GM21360 (cell line): ENCODE data around the gene LHCGR.
"Not testable (repeated sequence)": the region's sequence is repeated elsewhere in the genome, so short reads cannot be mapped to it uniquely, and the experiment has no call there.

Experiments
- ATAC-seq: cut with Tn5 transposase; IDR thresholded peaks from one replicate; pipeline ENCODE4 v1.9.1; 2021; ENCODE audit warnings: mild to moderate bottlenecking, moderate library complexity; ENCODE audit not compliant: unreplicated experiment

The LHCGR gene

GRCh38 chr2:48747319-48747718 is 8.2 kb downstream of the LHCGR start:
- no peak for ATAC-seq

GRCh38 chr2:48739236-48739635 is 16.3 kb downstream of the LHCGR start:
- ATAC-seq = not testable (repeated sequence)

- no peak for ATAC-seq
These were observed 16.7 kb downstream of the LHCGR start for GRCh38 chr2:48738806-48739205.

GRCh38 chr2:48736251-48736650 is 19.3 kb downstream of the LHCGR start:
- ATAC-seq = no peak

- ATAC-seq = no peak
These were observed 20.8 kb downstream of the LHCGR start for GRCh38 chr2:48734576-48735303.

GRCh38 chr2:48733067-48733503 is 22.4 kb downstream of the LHCGR start:
- ATAC-seq = no peak

- no peak for ATAC-seq
These were observed 26.7 kb downstream of the LHCGR start for GRCh38 chr2:48728840-48729239.

GRCh38 chr2:48728295-48728694 is 27.2 kb downstream of the LHCGR start:
- no peak for ATAC-seq

- no peak for ATAC-seq
These were observed 28.0 kb downstream of the LHCGR start for GRCh38 chr2:48727560-48727959.

- ATAC-seq = no peak
These were observed 29.6 kb downstream of the LHCGR start for GRCh38 chr2:48725696-48726494.

- ATAC-seq = no peak
These were observed 31.2 kb downstream of the LHCGR start for GRCh38 chr2:48724278-48724677.

- no peak for ATAC-seq
These were observed 32.4 kb downstream of the LHCGR start for GRCh38 chr2:48723129-48723528.

GRCh38 chr2:48722391-48722790 is 33.1 kb downstream of the LHCGR start:
- ATAC-seq = no peak

- ATAC-seq = no peak
These were observed 34.4 kb downstream of the LHCGR start for GRCh38 chr2:48721158-48721557.

- no peak for ATAC-seq
These were observed 35.9 kb downstream of the LHCGR start for GRCh38 chr2:48719480-48720177.

- no peak for ATAC-seq
These were observed 37.7 kb downstream of the LHCGR start for GRCh38 chr2:48717846-48718245.

- ATAC-seq = no peak
These were observed 39.6 kb downstream of the LHCGR start for GRCh38 chr2:48715956-48716355.

- ATAC-seq = no peak
These were observed 40.3 kb downstream of the LHCGR start for GRCh38 chr2:48715042-48715899.

GRCh38 chr2:48714245-48714644 is 41.3 kb downstream of the LHCGR start:
- ATAC-seq = no peak

GRCh38 chr2:48713647-48714046 is 41.9 kb downstream of the LHCGR start:
- ATAC-seq = no peak

- ATAC-seq = no peak
These were observed 43.4 kb downstream of the LHCGR start for GRCh38 chr2:48712151-48712550.
